ENCODE data around the gene TMEM108.

TMEM108 gene

DNA sequence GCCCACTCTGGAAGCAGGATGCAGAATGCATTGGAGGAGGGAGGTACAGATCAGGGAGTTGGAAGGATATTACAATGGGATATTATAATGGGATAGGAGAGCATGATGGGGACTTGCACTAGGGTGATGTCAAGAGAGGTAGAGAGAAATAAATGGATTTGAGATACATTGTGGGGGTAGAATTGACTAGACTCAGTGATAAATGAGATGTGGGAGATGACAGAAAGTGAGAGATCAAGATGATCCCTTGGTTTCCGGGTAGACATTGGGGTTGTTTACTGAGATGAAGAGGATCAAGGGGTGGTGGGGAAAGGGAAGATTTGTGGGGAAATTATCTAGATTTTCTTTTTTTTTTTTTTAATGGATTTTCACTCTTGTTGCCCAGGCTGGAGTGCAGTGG is 404.3 kb downstream of the TMEM108 start:
- H3K4me1 ChIP-seq (ENCODE audit: insufficient read depth, low read length), result no peaks in the 10 kb centered on the region
- H3K9ac ChIP-seq (ENCODE audit: low read depth, low read length), result no peak overlapping the region
- H3K36me3 ChIP-seq (ENCODE audit: insufficient read depth, low read length), result no peaks in the 10 kb centered on the region
- no peaks in the 10 kb centered on the region for H3K9me3 ChIP-seq (ENCODE audit: control insufficient read depth, insufficient read depth, low read length)

DNA sequence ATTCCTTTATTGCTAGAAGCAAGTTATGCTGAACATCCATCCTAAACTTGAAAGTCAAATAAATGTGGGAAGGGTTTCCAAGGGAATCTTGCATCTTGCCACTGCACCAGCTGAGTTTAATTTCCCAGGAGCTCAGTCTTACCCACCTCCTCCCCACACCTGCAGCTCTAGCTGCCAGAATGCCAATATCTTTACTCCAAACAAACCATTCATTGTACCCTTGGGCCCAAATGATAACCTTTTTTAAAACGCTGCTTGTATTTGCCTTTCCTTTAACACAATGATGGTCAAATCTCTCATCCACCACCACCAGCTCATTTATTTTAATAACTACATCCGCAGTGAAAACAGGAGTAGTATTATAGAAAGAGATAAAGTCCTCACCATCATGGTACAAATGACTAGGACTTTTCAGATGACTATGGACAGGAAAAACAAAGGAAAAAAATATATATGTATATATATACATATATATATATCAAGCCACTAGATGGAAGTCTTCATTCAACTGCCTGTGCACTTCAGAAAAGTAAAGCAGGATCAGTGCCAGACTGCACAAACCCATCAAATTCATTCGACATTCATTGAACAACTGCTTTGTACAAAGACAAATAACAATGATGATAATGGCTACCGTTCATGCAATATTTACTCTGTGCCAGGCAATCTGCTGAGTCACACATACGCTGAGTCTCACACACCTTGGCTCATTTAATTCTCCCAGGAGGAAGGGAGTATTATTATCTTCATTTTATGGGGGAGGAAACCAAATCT is 405.6 kb downstream of the TMEM108 start:
- Histone ChIP-seq H3K4me1 (ENCODE audit: insufficient read depth, low read length) (no peaks in the 10 kb centered on the region), H3K9ac (ENCODE audit: low read depth, low read length) (no peak overlapping the region), H3K9me3 (ENCODE audit: control insufficient read depth, insufficient read depth, low read length) (no peaks in the 10 kb centered on the region), H3K36me3 (ENCODE audit: insufficient read depth, low read length) (no peaks in the 10 kb centered on the region)

DNA sequence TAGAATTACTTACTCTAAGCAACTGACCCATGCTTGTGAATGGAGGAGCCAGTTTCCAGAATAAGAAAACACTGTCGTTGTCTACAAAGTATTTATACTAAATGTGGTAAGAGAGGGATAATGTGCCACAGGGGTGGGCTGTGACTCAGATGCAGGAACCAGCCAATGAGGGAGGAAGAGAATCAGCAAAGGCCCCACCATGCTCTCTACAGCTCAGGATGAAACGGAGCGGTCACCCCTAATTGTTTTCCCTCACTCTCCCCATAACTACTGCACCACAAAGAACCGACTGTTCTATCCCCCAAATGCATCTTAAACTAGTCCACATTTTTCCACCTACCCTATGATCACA is 406.2 kb downstream of the TMEM108 start:
- Histone ChIP-seq H3K4me1 (ENCODE audit: insufficient read depth, low read length) (no peaks in the 10 kb centered on the region), H3K9ac (ENCODE audit: low read depth, low read length) (no peak overlapping the region)

DNA sequence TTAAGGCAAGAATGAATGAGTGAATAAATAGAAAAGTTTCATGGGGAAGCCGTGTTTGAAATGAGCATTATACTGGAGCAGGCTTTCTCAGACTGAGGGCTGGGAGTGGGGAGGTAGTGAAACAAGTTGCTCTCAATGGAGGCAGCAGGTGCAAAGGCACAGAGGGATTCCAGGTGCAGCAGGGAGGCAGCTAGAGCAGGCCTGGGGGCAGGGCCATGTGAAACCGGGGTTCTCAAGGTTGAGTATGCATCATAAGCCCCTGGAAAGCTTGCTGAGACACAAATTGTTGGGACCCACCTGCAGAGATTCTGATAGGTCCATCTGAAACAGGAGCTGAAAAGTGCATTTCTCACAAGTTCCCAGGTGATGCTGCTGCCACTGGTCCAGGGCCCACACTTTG is 406.9 kb downstream of the TMEM108 start:
- Histone ChIP-seq H3K36me3 (ENCODE audit: insufficient read depth, low read length) (no peaks in the 10 kb centered on the region), H3K9ac (ENCODE audit: low read depth, low read length) (no peak overlapping the region), H3K4me1 (ENCODE audit: insufficient read depth, low read length) (no peaks in the 10 kb centered on the region), H3K9me3 (ENCODE audit: control insufficient read depth, insufficient read depth, low read length) (no peaks in the 10 kb centered on the region)

More for the DNA sequence above, 406.2 kb downstream of the TMEM108 start:
- no peaks in the 10 kb centered on the region for H3K36me3 ChIP-seq (ENCODE audit: insufficient read depth, low read length)
- H3K9me3 ChIP-seq (ENCODE audit: control insufficient read depth, insufficient read depth, low read length), result no peaks in the 10 kb centered on the region
